ENCODE measurements around the gene EZR.

GRCh38 chr6:158834675-158835385, 15.7 kb upstream of the EZR start:
- TF ChIP-seq CTCF (IDR thresholded peaks at IDR 0.05; ENCODE audit: low read depth, low read length) (no peak), EZH2phosphoT487 (IDR thresholded peaks at IDR 0.05; ENCODE audit: low read depth) (no peak)

Data from OCI-LY3 (cell line).